HG02938 (cell line): ENCODE data around the gene EEF1A2.

Experiments used
- ATAC-seq: cut with Tn5 transposase; IDR thresholded peaks from one replicate; pipeline ENCODE4 v1.9.1; 2021; ENCODE audit warnings: mild to moderate bottlenecking, moderate library complexity; ENCODE audit not compliant: unreplicated experiment

EEF1A2 gene

GRCh38 chr20:63456429-63457284 is 42.2 kb downstream of the EEF1A2 start:
- no peak for ATAC-seq

GRCh38 chr20:63455568-63455859 is 43.4 kb downstream of the EEF1A2 start:
- ATAC-seq: no peak

- ATAC-seq: no peak
Observed at GRCh38 chr20:63454731-63455567, 43.9 kb downstream of the EEF1A2 start.

GRCh38 chr20:63452821-63453523 is 45.9 kb downstream of the EEF1A2 start:
- ATAC-seq: no peak

GRCh38 chr20:63452341-63452740 is 46.5 kb downstream of the EEF1A2 start:
- no peak for ATAC-seq

GRCh38 chr20:63451821-63452220 is 47.1 kb downstream of the EEF1A2 start:
- ATAC-seq: no peak

- ATAC-seq: no peak
Observed at GRCh38 chr20:63449796-63450730, 48.8 kb downstream of the EEF1A2 start.

GRCh38 chr20:63449025-63449424 is 49.9 kb downstream of the EEF1A2 start:
- ATAC-seq: no peak

- no peak for ATAC-seq
Observed at GRCh38 chr20:63448031-63448430, 50.9 kb downstream of the EEF1A2 start.

GRCh38 chr20:63447320-63447719 is 51.6 kb downstream of the EEF1A2 start:
- ATAC-seq: no peak

GRCh38 chr20:63446216-63447024 is 52.5 kb downstream of the EEF1A2 start:
- no peak for ATAC-seq

- no peak for ATAC-seq
Observed at GRCh38 chr20:63445075-63445734, 53.7 kb downstream of the EEF1A2 start.

GRCh38 chr20:63444548-63444947 is 54.3 kb downstream of the EEF1A2 start:
- no peak for ATAC-seq

GRCh38 chr20:63443606-63444395 is 55.1 kb downstream of the EEF1A2 start:
- no peak for ATAC-seq

GRCh38 chr20:63442100-63442493 is 56.8 kb downstream of the EEF1A2 start:
- no peak for ATAC-seq

- ATAC-seq: no peak
Observed at GRCh38 chr20:63441136-63442099, 57.5 kb downstream of the EEF1A2 start.

- no peak for ATAC-seq
Observed at GRCh38 chr20:63440366-63440955, 58.4 kb downstream of the EEF1A2 start.
